Mesothelial cell of epicardium (in vitro differentiated cells): ENCODE results near the gene IL17C. TPM values are rescaled to one million over a fixed set of nuclear protein-coding genes. Genes with fewer than 3 reads are reported as not detected.

Experiments
- DNase-seq, 2 experiments: peaks; one replicate each; pipeline ENCODE4 v3.0.0; 2021; ENCODE audit warnings: low spot score in 2 of 2; ENCODE audit not compliant: unreplicated experiment in 2 of 2
- H3K27ac Mint-ChIP-seq: 2 replicates; pipeline ENCODE4 v1.8.0; 2021; ENCODE audit warnings: mixed read lengths
- H3K27me3 Mint-ChIP-seq: 2 replicates; pipeline ENCODE4 v1.8.0; 2021; ENCODE audit warnings: low read depth, mixed read lengths
- H3K36me3 Mint-ChIP-seq: 2 replicates; pipeline ENCODE4 v1.8.0; 2021; ENCODE audit warnings: mixed read lengths
- H3K4me1 Mint-ChIP-seq: 2 replicates; pipeline ENCODE4 v1.8.0; 2021; ENCODE audit warnings: mixed read lengths
- H3K4me3 Mint-ChIP-seq: 2 replicates; pipeline ENCODE4 v1.8.0; 2021; ENCODE audit warnings: mild to moderate bottlenecking, moderate library complexity, mixed read lengths
- H3K9me3 Mint-ChIP-seq: 2 replicates; pipeline ENCODE4 v1.8.0; 2021; ENCODE audit warnings: mixed read lengths
- total RNA-seq: library from RNA; stranded (reverse); gene quantifications from 3 replicates; pipeline ENCODE4 v1.2.1, GENCODE V29; 2021
- TF ChIP-seq, protein P1 (sequence below): fragments of 200-600 bp; sonication (generic); IDR thresholded peaks from one replicate; pipeline ENCODE4 v1.5.0; 2021; ENCODE audit warnings: antibody characterized with exemption; ENCODE audit not compliant: unreplicated experiment

The IL17C gene
- total RNA-seq, 1 donor from 2014 or later, result not detected

- H3K27me3 Mint-ChIP-seq, result no peaks in the 10 kb centered on the region
- H3K4me1 Mint-ChIP-seq, result no peaks in the 10 kb centered on the region
- TF ChIP-seq, protein P1, sequence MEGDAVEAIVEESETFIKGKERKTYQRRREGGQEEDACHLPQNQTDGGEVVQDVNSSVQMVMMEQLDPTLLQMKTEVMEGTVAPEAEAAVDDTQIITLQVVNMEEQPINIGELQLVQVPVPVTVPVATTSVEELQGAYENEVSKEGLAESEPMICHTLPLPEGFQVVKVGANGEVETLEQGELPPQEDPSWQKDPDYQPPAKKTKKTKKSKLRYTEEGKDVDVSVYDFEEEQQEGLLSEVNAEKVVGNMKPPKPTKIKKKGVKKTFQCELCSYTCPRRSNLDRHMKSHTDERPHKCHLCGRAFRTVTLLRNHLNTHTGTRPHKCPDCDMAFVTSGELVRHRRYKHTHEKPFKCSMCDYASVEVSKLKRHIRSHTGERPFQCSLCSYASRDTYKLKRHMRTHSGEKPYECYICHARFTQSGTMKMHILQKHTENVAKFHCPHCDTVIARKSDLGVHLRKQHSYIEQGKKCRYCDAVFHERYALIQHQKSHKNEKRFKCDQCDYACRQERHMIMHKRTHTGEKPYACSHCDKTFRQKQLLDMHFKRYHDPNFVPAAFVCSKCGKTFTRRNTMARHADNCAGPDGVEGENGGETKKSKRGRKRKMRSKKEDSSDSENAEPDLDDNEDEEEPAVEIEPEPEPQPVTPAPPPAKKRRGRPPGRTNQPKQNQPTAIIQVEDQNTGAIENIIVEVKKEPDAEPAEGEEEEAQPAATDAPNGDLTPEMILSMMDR, result no peak
- no peak overlapping the region for H3K4me3 Mint-ChIP-seq
- peaks cover 13% of the 10 kb centered on the region for H3K36me3 Mint-ChIP-seq
- DNase-seq, result no peak
- H3K27ac Mint-ChIP-seq, result no peak overlapping the region
- no peaks in the 10 kb centered on the region for H3K9me3 Mint-ChIP-seq
Observed at GRCh38 chr16:88627531-88628411, 10.6 kb upstream of the IL17C start.

DNA sequence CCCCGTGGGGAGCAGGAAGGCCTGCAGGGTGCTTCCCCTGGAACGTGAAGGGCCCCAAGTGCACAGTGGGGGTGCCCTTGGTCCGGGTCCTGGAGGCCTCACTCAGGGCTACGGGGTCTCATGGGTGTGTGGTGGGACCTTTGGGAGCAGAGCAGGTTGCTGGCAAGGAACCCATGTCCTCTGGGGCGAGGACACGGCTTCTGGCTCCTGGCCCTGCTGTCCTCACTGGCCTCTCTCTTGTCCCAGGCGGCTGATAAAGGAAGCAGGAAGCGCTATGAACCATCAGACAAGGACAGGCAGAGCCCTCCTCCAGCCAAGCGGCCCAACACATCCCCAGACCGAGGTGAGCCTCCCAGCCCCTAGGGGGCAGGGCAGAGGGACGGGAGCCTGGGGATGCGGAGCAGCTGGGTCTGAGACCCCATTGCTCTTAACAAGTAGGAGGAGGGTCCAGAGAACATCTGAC, 9.8 kb upstream of the IL17C start:
- Mint-ChIP-seq H3K4me3 (no peak overlapping the region), H3K4me1 (no peaks in the 10 kb centered on the region), H3K27ac (no peak overlapping the region), H3K36me3 (peaks cover 10% of the 10 kb centered on the region), H3K27me3 (peaks cover 1% of the 10 kb centered on the region), H3K9me3 (no peaks in the 10 kb centered on the region)
- DNase-seq, result no peak
- TF ChIP-seq, protein P1, result no peak

- Mint-ChIP-seq H3K27me3 (peaks cover 7% of the 10 kb centered on the region), H3K36me3 (peaks cover 10% of the 10 kb centered on the region), H3K9me3 (no peaks in the 10 kb centered on the region), H3K4me3 (no peak overlapping the region), H3K27ac (no peak overlapping the region), H3K4me1 (no peaks in the 10 kb centered on the region)
- TF ChIP-seq, protein P1, result no peak
- DNase-seq, result no peak
Observed at GRCh38 chr16:88629835-88630234, 8.5 kb upstream of the IL17C start.

DNA sequence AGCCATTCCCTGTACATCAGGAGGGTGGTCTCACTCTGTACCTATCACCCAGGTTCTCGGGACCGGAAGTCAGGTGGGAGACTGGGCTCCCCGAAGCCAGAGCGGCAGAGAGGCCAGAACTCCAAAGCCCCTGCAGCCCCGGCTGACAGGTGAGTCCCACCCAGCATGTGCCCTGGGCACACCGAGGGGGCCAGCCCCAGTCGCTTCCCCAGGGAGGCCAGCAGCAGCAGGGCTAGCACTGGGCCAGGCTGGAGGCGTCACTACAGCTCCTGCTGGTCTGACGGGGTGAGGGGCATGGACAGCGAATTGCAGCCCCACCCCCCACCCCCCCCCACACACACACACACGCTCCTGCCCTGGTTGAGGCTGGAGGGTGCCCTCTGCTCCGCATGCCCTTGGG, 7.9 kb upstream of the IL17C start:
- no peaks in the 10 kb centered on the region for H3K9me3 Mint-ChIP-seq
- no peak for DNase-seq
- no peak overlapping the region for H3K27ac Mint-ChIP-seq
- peaks cover 13% of the 10 kb centered on the region for H3K27me3 Mint-ChIP-seq
- TF ChIP-seq, protein P1, result no peak
- peaks cover 3% of the 10 kb centered on the region for H3K4me1 Mint-ChIP-seq
- H3K4me3 Mint-ChIP-seq, result no peak overlapping the region
- H3K36me3 Mint-ChIP-seq, result peaks cover 10% of the 10 kb centered on the region

- H3K4me3 Mint-ChIP-seq, result no peak overlapping the region
Observed at GRCh38 chr16:88630941-88631340, 7.4 kb upstream of the IL17C start.

More at GRCh38 chr16:88630941-88631340, 7.4 kb upstream of the IL17C start:
- TF ChIP-seq, protein P1, result no peak
- Mint-ChIP-seq H3K27ac (no peak overlapping the region), H3K36me3 (peaks cover 10% of the 10 kb centered on the region), H3K9me3 (no peaks in the 10 kb centered on the region), H3K4me1 (peaks cover 3% of the 10 kb centered on the region), H3K27me3 (peaks cover 16% of the 10 kb centered on the region)
- DNase-seq, result no peak
